IMR-90 (cell line): ENCODE measurements around the gene TP63. TPM values are rescaled to one million over a fixed set of nuclear protein-coding genes. Genes with fewer than 3 reads are reported as not detected.

Source experiments
- ATAC-seq: fragments of 200-7000 bp; cut with Tn5 transposase; 2 replicates; pipeline ENCODE4 v1.9.1; 2020; ENCODE audit warnings: low read depth, mild to moderate bottlenecking, moderate library complexity
- BruUV-seq: library from RNA; stranded (reverse); fragments of 400-500 nt; replicated peaks from 2 replicates; lab custom pipeline; 2021; lab: Mats Ljungman, UMichigan
- CTCF ChIA-PET: fragments of 300-600 bp; formaldehyde crosslinking; extraction: SDS; loops from one replicate; lab custom pipeline; 2021; ENCODE audit warnings: antibody characterized with exemption; lab: Yijun Ruan, JAX
- POLR2A ChIA-PET: fragments of 300-600 bp; sonication (Branson Sonifier 250); formaldehyde crosslinking; loops from one replicate; lab custom pipeline; 2022; ENCODE audit warnings: antibody characterized with exemption; ENCODE audit not compliant: unreplicated experiment; lab: Charles Lee
- DNase-seq: peaks from one replicate; pipeline ENCODE4 v3.0.0; 2013
- H2AFZ ChIP-seq: replicated peaks from 2 replicates; pipeline ENCODE3; 2013; ENCODE audit warnings: low read length, mild to moderate bottlenecking; ENCODE audit not compliant: poor library complexity
- H2AK5ac ChIP-seq: 2 replicates; pipeline ENCODE4 v1.6.1; 2013; ENCODE audit warnings: low read depth, low read length, inconsistent platforms
- H2AK9ac ChIP-seq: replicated peaks from 2 replicates; pipeline ENCODE3; 2013; ENCODE audit warnings: mild to moderate bottlenecking, low read depth, low read length, moderate library complexity; ENCODE audit not compliant: poor library complexity
- H2BK120ac ChIP-seq: 2 replicates; pipeline ENCODE4 v1.6.1; 2013; ENCODE audit warnings: low read depth, low read length, inconsistent platforms
- H2BK15ac ChIP-seq: 3 replicates; pipeline ENCODE4 v1.6.1; 2013; ENCODE audit warnings: low read depth, low read length, inconsistent platforms
- H2BK20ac ChIP-seq: 2 replicates; pipeline ENCODE4 v1.6.1; 2013; ENCODE audit warnings: low read depth, mild to moderate bottlenecking, inconsistent platforms, low read length, moderate library complexity
- H2BK5ac ChIP-seq: 2 replicates; pipeline ENCODE4 v1.6.1; 2013; ENCODE audit warnings: mild to moderate bottlenecking, low read depth, low read length, inconsistent platforms; ENCODE audit not compliant: poor library complexity, severe bottlenecking
- H3K14ac ChIP-seq: replicated peaks from 2 replicates; pipeline ENCODE4 v1.6.1; 2013; ENCODE audit warnings: low read depth, low read length, inconsistent platforms
- H3K18ac ChIP-seq: 2 replicates; pipeline ENCODE4 v1.6.1; 2013; ENCODE audit warnings: low read depth, low read length, control low read depth
- H3K23ac ChIP-seq: 2 replicates; pipeline ENCODE4 v1.6.1; 2013; ENCODE audit warnings: low read depth, low read length, inconsistent platforms
- H3K27ac ChIP-seq: 2 replicates; pipeline ENCODE4 v1.5.1; 2013; ENCODE audit warnings: mild to moderate bottlenecking, control low read depth, low read length; ENCODE audit not compliant: insufficient read depth
- H3K27me3 ChIP-seq: 2 replicates; pipeline ENCODE4 v1.6.1; 2013; ENCODE audit warnings: low read length; ENCODE audit not compliant: control insufficient read depth, insufficient read depth
- H3K36me3 ChIP-seq: 2 replicates; pipeline ENCODE4 v1.6.1; 2013; ENCODE audit warnings: low read length, mixed read lengths; ENCODE audit not compliant: control insufficient read depth, insufficient read depth
- H3K4ac ChIP-seq: 2 replicates; pipeline ENCODE4 v1.6.1; 2013; ENCODE audit warnings: low read depth, low read length, inconsistent platforms
- H3K4me1 ChIP-seq: 2 replicates; pipeline ENCODE4 v1.6.1; 2013; ENCODE audit warnings: low read length, mixed read lengths; ENCODE audit not compliant: control insufficient read depth, insufficient read depth
- H3K4me2 ChIP-seq: 2 replicates; pipeline ENCODE4 v1.6.1; 2013; ENCODE audit warnings: low read depth, mild to moderate bottlenecking, control low read depth, low read length, moderate library complexity
- H3K4me3 ChIP-seq: 2 replicates; pipeline ENCODE4 v1.5.1; 2013; ENCODE audit warnings: low read depth, mild to moderate bottlenecking, control low read depth, low read length, moderate library complexity; ENCODE audit not compliant: insufficient read depth
- H3K56ac ChIP-seq: 2 replicates; pipeline ENCODE4 v1.6.1; 2013; ENCODE audit warnings: low read length, inconsistent platforms; ENCODE audit not compliant: insufficient read depth; ENCODE audit errors: extremely low read depth
- H3K79me1 ChIP-seq, 2 experiments: 2 replicates each; pipeline ENCODE4 v1.6.1; 2013; ENCODE audit warnings: low read length in 2 of 2, inconsistent platforms in 1 of 2, low read depth in 1 of 2
- H3K9ac ChIP-seq: 2 replicates; pipeline ENCODE4 v1.6.1; 2013; ENCODE audit warnings: low read depth, low read length, control low read depth
- H3K9me1 ChIP-seq: 2 replicates; pipeline ENCODE4 v1.6.1; 2013; ENCODE audit warnings: low read length, inconsistent platforms; ENCODE audit not compliant: insufficient read depth
- H3K9me3 ChIP-seq: 2 replicates; pipeline ENCODE4 v1.6.1; 2013; ENCODE audit warnings: low read length; ENCODE audit not compliant: control insufficient read depth, insufficient read depth
- H4K20me1 ChIP-seq: 2 replicates; pipeline ENCODE4 v1.6.1; 2013; ENCODE audit warnings: low read length, inconsistent platforms; ENCODE audit not compliant: insufficient read depth
- H4K5ac ChIP-seq: 2 replicates; pipeline ENCODE4 v1.6.1; 2013; ENCODE audit warnings: mild to moderate bottlenecking, low read depth, low read length, control low read depth
- H4K8ac ChIP-seq, 2 experiments: 2 replicates each; pipeline ENCODE4 v1.6.1; 2013; ENCODE audit warnings: low read depth in 2 of 2, low read length in 2 of 2, control low read depth in 1 of 2, inconsistent platforms in 1 of 2
- H4K91ac ChIP-seq: 2 replicates; pipeline ENCODE4 v1.6.1; 2013; ENCODE audit warnings: low read depth, low read length, inconsistent platforms; ENCODE audit not compliant: insufficient read depth
- BHLHE40 ChIP-seq: fragments of 150-350 bp; IDR thresholded peaks from 2 replicates; pipeline ENCODE4 v1.6.1; 2016; ENCODE audit warnings: mild to moderate bottlenecking, low read depth, low read length
- CEBPB ChIP-seq: IDR thresholded peaks from 2 replicates; pipeline ENCODE4 v1.6.1; 2012; ENCODE audit warnings: low read depth, low read length, improper control_type of control experiment
- MAFK ChIP-seq: IDR thresholded peaks from 2 replicates; pipeline ENCODE4 v1.6.1; 2012; ENCODE audit warnings: low read depth, low read length, improper control_type of control experiment
- MXI1 ChIP-seq: IDR thresholded peaks from 2 replicates; pipeline ENCODE4 v1.6.1; 2012; ENCODE audit warnings: low read depth, mild to moderate bottlenecking, low read length, moderate library complexity, borderline replicate concordance
- NFE2L2 ChIP-seq: fragments of 150-350 bp; IDR thresholded peaks from 2 replicates; pipeline ENCODE4 v1.6.1; 2016; ENCODE audit warnings: low read depth, mild to moderate bottlenecking, low read length
- RFX5 ChIP-seq: IDR thresholded peaks from 2 replicates; pipeline ENCODE4 v1.8.0; 2012; ENCODE audit warnings: low read depth, mild to moderate bottlenecking, low read length, moderate library complexity
- WGBS, 2 experiments: methylation state at CpG; one replicate each; pipeline versions ENCODE4 v1.1.5 to v1.1.7; 2013; ENCODE audit warnings: missing lambda C conversion rate in 2 of 2; ENCODE audit not compliant: insufficient read length in 1 of 2; ENCODE audit errors: extremely low coverage in 2 of 2; 5-methylcytosine and 5-hydroxymethylcytosine counted together
- dilution Hi-C: fragments of 300-500 bp; cut with HindIII; formaldehyde crosslinking; loops from one replicate; pipeline ENCODE4 v1.14.3; 2018; ENCODE audit warnings: low sequenced_read_pairs; ENCODE audit not compliant: unreplicated experiment
- in situ Hi-C: fragments of 300-500 bp; cut with MboI; formaldehyde crosslinking; loops from 3 replicates; pipeline ENCODE4 v1.14.3; 2019; ENCODE audit warnings: low sequenced_read_pairs, inconsistent platforms, mixed read lengths
- intact Hi-C: fragments of 100-400 bp; cut with micrococcal nuclease; formaldehyde crosslinking; loops from 2 replicates; pipeline ENCODE4 v1.10.0; 2022
- polyA plus RNA-seq, 3 experiments: library from polyadenylated mRNA; depleted of rRNA; stranded (reverse); fragments of >200 nt; gene quantifications; 2 replicates each; pipeline ENCODE4 v1.2.3, GENCODE V29; 2012; ENCODE audit warnings: low replicate concordance in 1 of 3
- total RNA-seq: library from RNA; depleted of rRNA; stranded (reverse); fragments of >200 nt; gene quantifications from 2 replicates; pipeline ENCODE4 v1.2.3, GENCODE V29; 2012
- TF ChIP-seq, protein P1 (sequence below): fragments of 150-350 bp; IDR thresholded peaks from 2 replicates; pipeline ENCODE4 v1.6.1; 2017; ENCODE audit warnings: mild to moderate bottlenecking, antibody characterized with exemption, low read length, low read depth

The TP63 gene
- total and polyA plus RNA-seq, 2 of the 4 experiments (the other 2 are of a cell fraction), result not detected

DNA sequence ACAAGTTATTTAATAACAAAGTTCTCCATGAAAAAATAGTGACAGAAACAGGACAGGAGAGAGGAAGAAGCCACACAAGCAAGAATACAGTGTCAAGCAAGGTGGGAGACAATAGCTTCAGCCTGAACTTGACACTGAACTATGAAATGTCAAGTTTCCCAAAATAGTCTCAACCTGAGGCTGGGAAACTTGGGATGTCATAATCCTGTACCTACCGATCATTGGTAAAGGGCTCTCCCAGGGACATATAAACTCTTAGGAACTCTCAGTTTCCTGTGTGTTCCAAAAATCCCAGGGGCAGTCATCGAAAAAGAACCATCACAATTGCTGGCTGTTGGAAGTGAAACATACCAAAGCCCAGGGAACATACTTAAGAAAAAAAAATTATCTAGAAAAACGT, 277.9 kb downstream of the TP63 start:
- Histone ChIP-seq H3K27ac (no peak overlapping the region), H3K9me1 (peaks cover 2% of the 10 kb centered on the region; the same call in 1 of the 2 replicates), H2BK5ac (peak overlapping the region; percentile 30), H3K36me3 (no peaks in the 10 kb centered on the region), H3K23ac (peak overlapping the region; percentile 48), H2BK20ac (peak overlapping the region; percentile 90), H2AK5ac (peak overlapping the region; percentile 82; the same call in 1 of the 2 replicates), H3K18ac (no peak overlapping the region; the same call in 1 of the 2 replicates), H4K91ac (peak overlapping the region; percentile 58), H2BK120ac (peak overlapping the region; percentile 84), H2AFZ (peak overlapping the region; percentile 6), H3K9ac (no peak overlapping the region), H3K56ac (no peak overlapping the region), H4K20me1 (no peaks in the 10 kb centered on the region), H3K14ac (peak overlapping the region; percentile 95), H3K27me3 (no peaks in the 10 kb centered on the region), H3K4me3 (no peak overlapping the region), H2AK9ac (peak overlapping the region; percentile 6), H2BK15ac (peak overlapping the region; percentile 74; the same call in 1 of the 3 replicates), H3K4me1 (peaks cover 1% of the 10 kb centered on the region; the same call in 1 of the 2 replicates), H4K8ac (peak overlapping the region; percentile 39 to 68; a peak in 2 of 4 replicates), H3K79me1 (no peaks in the 10 kb centered on the region), H3K4ac (peak overlapping the region; percentile 81; the same call in 1 of the 2 replicates), H4K5ac (no peak overlapping the region), H3K4me2 (no peak overlapping the region), H3K9me3 (no peaks in the 10 kb centered on the region)
- ChIA-PET POLR2A (no interaction called here), CTCF (no interaction called here)
- TF ChIP-seq BHLHE40, result no peak
- TF ChIP-seq, protein P1, sequence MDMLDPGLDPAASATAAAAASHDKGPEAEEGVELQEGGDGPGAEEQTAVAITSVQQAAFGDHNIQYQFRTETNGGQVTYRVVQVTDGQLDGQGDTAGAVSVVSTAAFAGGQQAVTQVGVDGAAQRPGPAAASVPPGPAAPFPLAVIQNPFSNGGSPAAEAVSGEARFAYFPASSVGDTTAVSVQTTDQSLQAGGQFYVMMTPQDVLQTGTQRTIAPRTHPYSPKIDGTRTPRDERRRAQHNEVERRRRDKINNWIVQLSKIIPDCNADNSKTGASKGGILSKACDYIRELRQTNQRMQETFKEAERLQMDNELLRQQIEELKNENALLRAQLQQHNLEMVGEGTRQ, result no peak
- no peak for TF ChIP-seq RFX5
- no peak for TF ChIP-seq CEBPB
- no peak for TF ChIP-seq MAFK
- TF ChIP-seq MXI1, result no peak
- no peak for TF ChIP-seq NFE2L2
- no TSS peak for BruUV-seq
- dilution Hi-C loops (no loop called here), intact Hi-C loops (no loop called here), in situ Hi-C loops (no loop called here)
- no peak for ATAC-seq
- no CpG with 5 or more reads among the region's 3 CpGs for WGBS, 2 experiments
- no peak for DNase-seq
